Uterus (tissue), 2 donors: Measurements from ENCODE around the gene TM9SF3.

Experiments
- CTCF ChIP-seq, 4 experiments: fragments of 200-600 bp in 2 of 4; fragments of 450-650 bp in 2 of 4; sonication (generic) in 2 of 4; IDR thresholded peaks; one replicate each; pipeline ENCODE4 v1.5.1; 2016 to 2019; ENCODE audit warnings: antibody characterized with exemption in 4 of 4, mild to moderate bottlenecking in 2 of 4, moderate library complexity in 1 of 4
- POLR2A ChIP-seq, 2 donors: fragments of 450-650 bp; IDR thresholded peaks; one replicate each; pipeline ENCODE4 v1.6.1; 2016; ENCODE audit warnings: antibody characterized with exemption in 2 of 2, mild to moderate bottlenecking in 1 of 2, moderate library complexity in 1 of 2

- TF ChIP-seq CTCF (IDR thresholded peaks at IDR 0.05) (no peak), POLR2A (IDR thresholded peaks at IDR 0.05) (no peak)
These were observed 18.4 kb downstream of the TM9SF3 start for GRCh38 chr10:96568402-96568801.
